ENCODE data around the gene GALNTL6.
A peak's percentile ranks its signal among the peaks of the same experiment; 100 is the strongest.

The GALNTL6 gene

GRCh38 chr4:172543249-172543648 lies 730.0 kb downstream of the GALNTL6 start:
- no peak for DNase-seq (ENCODE audit: low spot score)

DNA sequence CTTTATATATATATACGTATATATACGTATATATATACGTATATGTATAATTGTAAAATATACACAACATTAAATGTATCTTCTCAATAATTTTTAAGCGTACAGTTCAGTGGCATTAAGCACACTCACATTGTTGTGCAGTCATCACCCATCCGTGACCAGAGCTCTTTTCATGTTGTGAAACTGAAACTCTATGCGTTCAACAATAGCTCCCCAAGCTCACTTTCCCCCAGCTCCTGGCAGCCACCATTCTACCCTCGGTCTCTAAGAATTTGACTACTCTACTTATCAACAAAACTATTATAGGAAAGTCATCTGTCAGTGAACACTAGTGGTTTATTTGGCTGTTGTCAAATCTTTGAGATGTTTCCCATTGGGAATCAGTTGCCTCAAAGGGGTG lies 733.6 kb downstream of the GALNTL6 start:
- DNase-seq (ENCODE audit: low spot score) (no peak), FAIRE-seq (no peak)

More at GRCh38 chr4:172543249-172543648, 730.0 kb downstream of the GALNTL6 start:
- FAIRE-seq: no peak

DNA sequence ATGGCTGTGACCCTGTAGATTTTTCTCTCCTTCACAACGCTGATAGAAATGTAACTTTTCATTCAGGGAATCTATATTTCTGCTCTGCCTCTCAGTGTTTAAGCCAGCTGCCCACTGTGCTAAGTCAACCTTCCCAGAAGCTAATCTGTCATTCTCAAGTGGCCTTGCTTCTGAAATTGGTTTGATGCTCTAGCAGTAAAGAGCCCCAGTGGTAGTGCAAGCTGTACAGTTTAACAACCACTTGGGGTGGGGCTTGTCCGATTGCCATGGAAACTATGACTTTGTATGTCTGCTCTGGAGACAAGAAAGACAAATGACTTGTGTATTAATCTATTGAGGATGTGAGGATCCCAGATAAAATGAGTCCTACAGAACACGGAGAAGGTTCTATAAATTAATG lies 734.5 kb downstream of the GALNTL6 start:
- FAIRE-seq (no peak), DNase-seq (ENCODE audit: low spot score) (no peak)

- no peak for FAIRE-seq
Observed at GRCh38 chr4:172553216-172553615, 740.0 kb downstream of the GALNTL6 start.

DNA sequence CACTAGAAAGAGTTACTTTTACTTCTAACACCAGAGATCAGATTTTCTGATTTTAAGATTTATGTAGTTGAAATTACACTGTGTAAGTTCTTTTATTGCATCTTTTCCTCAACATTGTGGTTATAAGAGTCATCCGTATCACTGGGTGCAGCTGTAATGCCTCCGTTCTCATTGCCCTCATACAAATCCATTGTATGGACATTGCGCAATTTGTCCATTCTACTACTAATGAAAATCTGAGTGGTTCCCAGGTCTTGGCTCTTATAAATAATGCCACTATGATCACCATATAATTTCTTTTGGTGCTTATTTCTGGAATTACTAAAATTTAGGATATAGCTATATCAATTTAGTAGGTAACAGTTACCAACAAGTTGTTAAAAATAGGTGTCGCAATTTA lies 741.4 kb downstream of the GALNTL6 start:
- FAIRE-seq (no peak), DNase-seq (ENCODE audit: low spot score) (no peak)

More at GRCh38 chr4:172553216-172553615, 740.0 kb downstream of the GALNTL6 start:
- DNase-seq (ENCODE audit: low spot score): no peak

GRCh38 chr4:172555725-172556124 lies 742.5 kb downstream of the GALNTL6 start:
- DNase-seq (ENCODE audit: low spot score) (no peak), FAIRE-seq (no peak)

DNA sequence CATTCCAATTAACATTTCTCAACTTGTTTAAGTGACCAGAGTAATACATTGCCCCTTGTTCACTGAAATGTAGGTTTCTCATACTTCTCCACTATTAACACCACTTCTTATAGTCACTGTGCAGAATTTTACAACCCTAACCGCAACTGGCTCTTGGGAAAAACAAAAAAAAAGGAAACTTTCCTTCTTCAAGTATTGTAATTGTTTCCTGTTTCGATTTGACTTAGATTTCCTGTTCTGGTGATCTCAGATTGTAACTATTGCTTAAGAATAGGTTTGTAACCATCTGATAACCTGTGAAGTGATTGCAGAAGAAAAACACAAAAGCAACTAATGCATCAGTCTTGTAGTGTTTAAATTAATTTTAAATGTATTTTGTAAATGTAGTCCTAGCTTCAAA lies 760.7 kb downstream of the GALNTL6 start:
- no peak for DNase-seq (ENCODE audit: low spot score)
- no peak for FAIRE-seq

GRCh38 chr4:172578712-172579111 lies 765.5 kb downstream of the GALNTL6 start:
- FAIRE-seq (no peak), DNase-seq (ENCODE audit: low spot score) (no peak)

DNA sequence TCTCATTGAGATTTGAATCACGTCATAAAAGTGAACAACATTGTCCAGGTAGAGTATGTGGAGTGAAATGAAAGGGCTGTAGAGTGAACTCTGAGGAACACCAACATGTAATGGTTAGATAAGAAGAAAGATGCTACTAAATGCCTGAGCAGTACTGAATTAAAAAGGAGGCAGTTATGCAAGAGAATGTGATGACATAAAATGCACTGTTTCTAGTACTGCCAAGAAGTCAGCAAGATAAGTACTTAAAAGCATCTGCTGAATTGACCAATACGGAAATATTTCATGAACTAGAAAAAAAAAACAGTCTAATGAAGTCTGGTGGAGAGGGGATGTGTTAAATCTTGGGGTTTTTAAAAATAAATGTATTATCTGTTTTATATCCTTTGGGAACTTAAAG lies 771.6 kb downstream of the GALNTL6 start:
- no peak for FAIRE-seq
- DNase-seq (ENCODE audit: low spot score): no peak

DNA sequence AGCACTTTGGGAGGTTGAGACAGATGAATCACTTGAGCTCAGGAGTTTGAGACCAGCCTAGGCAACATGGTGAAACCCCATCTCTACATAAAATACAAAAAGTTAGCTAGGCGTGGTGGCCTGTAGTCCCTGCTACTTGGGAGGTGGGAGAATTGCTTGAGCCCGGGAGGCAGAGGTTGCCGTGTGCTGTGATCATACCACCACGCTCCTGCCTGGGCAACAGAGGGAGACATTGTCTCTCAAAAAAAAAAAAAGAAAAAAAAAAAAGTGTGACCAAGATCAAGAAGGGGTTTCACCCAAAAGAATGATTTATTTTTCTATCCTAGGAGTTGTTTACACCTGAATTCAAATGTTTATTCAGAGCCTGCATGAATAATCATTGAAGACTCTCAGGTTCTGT lies 783.0 kb downstream of the GALNTL6 start:
- no peak for DNase-seq (ENCODE audit: low spot score)
- FAIRE-seq: no peak

- no peak for FAIRE-seq
- no peak for DNase-seq (ENCODE audit: low spot score)
Observed at GRCh38 chr4:172599554-172599953, 786.4 kb downstream of the GALNTL6 start.

GRCh38 chr4:172601195-172601594 lies 788.0 kb downstream of the GALNTL6 start:
- DNase-seq (ENCODE audit: low spot score): no peak
- no peak for FAIRE-seq

DNA sequence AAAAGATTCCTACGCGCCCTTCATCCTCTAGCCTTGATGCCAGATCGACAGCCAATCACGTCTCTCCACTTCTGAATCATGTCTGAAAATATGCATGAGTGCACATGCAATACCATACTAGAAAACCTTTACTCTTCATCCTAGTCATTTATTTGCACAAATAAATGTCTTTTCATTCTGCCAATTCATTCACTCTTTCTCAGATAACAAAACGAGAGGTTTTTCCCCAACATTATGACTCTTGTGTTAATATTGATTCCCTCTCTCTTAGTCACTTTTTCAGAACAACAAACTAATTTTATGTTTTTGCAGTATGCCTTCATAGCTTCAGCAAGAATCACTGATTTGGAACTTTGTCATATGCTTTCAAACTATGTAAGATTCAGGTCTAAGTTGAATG lies 806.0 kb downstream of the GALNTL6 start:
- FAIRE-seq: no peak
- DNase-seq (ENCODE audit: low spot score): no peak

DNA sequence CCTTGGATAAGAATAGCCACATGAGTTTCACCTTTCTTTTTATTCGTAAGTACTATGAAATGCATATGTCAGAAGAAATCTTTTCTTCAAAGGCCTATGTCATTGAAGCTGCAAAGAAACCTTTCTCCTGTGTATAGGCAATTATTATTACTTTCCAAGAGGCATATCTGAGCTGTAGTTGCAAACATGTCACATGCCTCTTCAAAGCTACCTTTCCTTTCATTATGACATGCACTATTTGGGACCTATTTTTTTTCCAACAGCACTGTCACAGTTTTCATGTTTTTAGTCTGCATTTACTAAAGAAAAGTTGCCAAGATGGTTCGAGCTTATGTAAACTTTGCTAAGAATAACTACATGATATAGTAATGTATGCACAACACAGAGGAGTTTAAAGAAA lies 806.6 kb downstream of the GALNTL6 start:
- DNase-seq (ENCODE audit: low spot score) (no peak), FAIRE-seq (no peak)

- no peak for FAIRE-seq
- DNase-seq (ENCODE audit: low spot score): no peak
Observed at GRCh38 chr4:172628263-172628662, 815.1 kb downstream of the GALNTL6 start.

DNA sequence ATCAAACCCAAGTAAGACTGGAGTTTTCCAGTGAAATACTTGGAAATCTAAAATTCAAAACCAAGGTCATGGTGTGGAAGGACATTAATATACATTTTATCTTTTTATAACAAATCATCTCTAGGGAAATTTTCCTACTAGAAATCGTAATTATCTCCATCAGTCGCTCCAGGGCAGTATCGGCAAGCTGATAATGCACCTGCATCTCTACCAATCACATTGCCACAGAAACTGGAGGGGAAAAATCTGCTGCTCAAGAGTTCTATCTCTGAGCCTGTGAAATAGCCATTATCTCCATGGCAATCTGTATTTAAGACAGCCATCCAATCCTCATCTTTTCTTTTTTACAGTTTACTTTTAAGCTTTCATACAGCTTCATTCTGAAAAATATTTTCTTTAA lies 817.1 kb downstream of the GALNTL6 start:
- DNase-seq (ENCODE audit: low spot score) (no peak), FAIRE-seq (no peak)

- DNase-seq (ENCODE audit: low spot score) (no peak), FAIRE-seq (no peak)
Observed at GRCh38 chr4:172631832-172632231, 818.6 kb downstream of the GALNTL6 start.

DNA sequence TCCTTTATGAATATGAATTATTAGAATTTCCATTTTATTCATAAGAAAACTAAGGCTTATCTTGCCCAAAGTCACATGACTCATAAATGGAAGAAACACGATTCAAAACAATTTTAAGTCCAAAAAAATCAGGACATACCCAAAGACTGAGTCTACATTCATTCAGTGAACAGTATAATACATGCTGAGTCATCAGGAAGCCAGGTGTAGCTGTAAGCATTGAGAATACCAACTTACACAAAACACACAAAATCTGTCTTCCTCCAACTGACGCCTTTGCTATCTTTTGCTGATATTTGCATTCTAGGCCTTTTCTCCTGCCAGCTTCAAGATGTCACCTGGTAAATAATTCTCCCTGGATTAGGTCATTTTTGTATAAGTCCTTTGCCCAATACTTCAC lies 835.3 kb downstream of the GALNTL6 start:
- FAIRE-seq (no peak), DNase-seq (ENCODE audit: low spot score) (no peak)

- no peak for FAIRE-seq
- no peak for DNase-seq (ENCODE audit: low spot score)
Observed at GRCh38 chr4:172649143-172649542, 835.9 kb downstream of the GALNTL6 start.

DNA sequence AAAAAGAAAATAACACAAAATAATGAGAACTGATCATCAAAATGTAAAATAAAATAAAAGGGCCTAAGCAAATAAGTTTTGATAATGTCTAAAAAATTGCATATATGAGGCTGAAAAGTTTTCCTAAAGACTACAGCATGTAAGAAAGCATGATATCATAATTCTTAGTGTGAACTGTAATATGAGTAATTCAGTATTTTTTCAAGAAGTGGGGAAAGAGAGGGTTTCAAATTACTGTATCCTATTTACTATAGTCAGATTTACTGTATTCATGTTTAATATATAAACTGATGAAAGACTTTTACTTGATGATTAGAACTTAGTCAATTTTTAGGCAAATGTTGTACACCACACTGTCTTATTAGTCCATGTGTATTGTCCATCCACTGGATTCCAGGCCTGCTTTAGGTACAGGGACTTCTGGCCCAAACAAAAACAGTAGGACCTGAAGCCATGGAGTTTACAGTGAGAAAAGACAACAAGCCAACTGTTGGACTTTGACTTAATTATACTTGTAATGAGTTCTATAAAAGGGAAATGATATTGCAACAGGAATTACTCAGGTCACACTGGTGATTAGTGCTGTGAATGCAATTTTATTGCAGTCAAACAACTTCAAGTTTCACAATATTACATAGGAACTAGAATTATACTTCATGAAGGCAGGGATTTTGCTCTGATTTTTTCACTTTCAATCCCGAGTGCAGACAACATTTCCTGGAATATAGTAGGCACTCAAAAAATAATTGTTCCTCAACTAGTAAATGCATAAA lies 837.7 kb downstream of the GALNTL6 start:
- no peak for DNase-seq (ENCODE audit: low spot score)
- FAIRE-seq: no peak

DNA sequence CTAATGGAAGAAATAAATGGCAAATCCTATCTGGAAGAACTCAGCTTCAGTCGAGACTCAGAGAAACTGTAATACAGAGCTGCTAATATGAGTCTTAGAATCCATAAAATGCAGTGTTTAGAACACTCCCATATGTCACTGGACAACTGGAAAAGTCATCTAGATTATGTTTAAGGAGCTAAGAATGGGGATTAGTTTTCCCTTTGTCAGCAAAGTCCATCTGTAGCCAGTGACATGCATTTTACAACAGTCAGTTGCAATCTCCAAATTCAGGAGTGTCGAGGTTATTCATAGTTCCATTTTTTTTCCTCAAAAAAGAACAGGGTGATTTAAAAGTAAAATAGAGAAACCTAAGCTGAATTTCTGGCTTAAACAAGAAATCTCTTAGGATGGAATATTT lies 838.8 kb downstream of the GALNTL6 start:
- FAIRE-seq: no peak
- DNase-seq (ENCODE audit: low spot score): no peak

GRCh38 chr4:172652369-172652768 lies 839.2 kb downstream of the GALNTL6 start:
- DNase-seq (ENCODE audit: low spot score) (no peak), FAIRE-seq (no peak)

GRCh38 chr4:172653676-172654075 lies 840.5 kb downstream of the GALNTL6 start:
- FAIRE-seq (no peak), DNase-seq (ENCODE audit: low spot score) (no peak)

DNA sequence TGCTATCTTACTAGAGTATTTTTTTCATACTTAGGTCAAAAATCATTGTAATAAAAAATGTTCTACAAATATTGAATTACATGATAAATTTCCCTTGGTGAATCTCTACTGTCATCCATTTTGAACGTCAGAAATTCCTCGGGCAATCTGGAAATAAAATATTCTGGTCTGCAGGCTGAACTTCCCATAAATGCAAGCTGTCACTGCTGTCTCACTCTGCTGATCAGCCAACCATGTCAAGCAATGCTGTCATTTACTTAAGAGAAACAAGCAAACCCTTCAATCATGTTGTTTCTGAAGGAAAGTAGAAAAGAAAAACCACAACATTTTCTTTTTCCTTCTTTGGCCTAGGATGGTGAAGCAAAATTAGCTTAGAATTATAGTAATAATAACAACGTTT lies 841.3 kb downstream of the GALNTL6 start:
- FAIRE-seq (peak; percentile 32), DNase-seq (ENCODE audit: low spot score) (no peak)

Measured in RCC 7860 (cell line).